Measurements from ENCODE around the gene PTGIS.
A peak's percentile ranks its signal among the peaks of the same experiment; 100 is the strongest.

PTGIS gene

GRCh38 chr20:49539481-49540231 is 28.3 kb downstream of the PTGIS start:
- TF ChIP-seq, protein P1, sequence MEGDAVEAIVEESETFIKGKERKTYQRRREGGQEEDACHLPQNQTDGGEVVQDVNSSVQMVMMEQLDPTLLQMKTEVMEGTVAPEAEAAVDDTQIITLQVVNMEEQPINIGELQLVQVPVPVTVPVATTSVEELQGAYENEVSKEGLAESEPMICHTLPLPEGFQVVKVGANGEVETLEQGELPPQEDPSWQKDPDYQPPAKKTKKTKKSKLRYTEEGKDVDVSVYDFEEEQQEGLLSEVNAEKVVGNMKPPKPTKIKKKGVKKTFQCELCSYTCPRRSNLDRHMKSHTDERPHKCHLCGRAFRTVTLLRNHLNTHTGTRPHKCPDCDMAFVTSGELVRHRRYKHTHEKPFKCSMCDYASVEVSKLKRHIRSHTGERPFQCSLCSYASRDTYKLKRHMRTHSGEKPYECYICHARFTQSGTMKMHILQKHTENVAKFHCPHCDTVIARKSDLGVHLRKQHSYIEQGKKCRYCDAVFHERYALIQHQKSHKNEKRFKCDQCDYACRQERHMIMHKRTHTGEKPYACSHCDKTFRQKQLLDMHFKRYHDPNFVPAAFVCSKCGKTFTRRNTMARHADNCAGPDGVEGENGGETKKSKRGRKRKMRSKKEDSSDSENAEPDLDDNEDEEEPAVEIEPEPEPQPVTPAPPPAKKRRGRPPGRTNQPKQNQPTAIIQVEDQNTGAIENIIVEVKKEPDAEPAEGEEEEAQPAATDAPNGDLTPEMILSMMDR (conservative IDR thresholded peaks at IDR 0.05), result no peak
- no peak for TF ChIP-seq ZFX (IDR thresholded peaks at IDR 0.05)
- no peak overlapping the region for H3K27ac ChIP-seq

DNA sequence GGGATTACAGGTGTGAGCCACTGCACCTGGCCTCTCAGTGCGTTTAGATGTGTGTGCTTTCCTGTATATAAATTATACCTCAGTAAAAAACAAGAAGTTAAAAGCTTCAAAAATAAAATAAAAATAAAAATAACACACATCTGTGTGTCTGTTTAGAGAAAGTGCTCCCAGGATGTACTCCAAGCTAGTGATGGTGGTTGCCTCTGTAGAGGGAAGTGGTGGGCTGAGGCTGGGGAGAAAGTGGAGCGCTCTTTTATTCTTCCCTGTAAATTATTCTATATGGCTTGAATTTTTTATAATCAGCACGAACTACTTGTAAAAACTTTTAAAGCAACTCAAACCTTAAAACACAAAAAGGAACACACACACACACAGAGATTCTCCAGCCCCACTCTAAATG is 29.0 kb downstream of the PTGIS start:
- H3K27ac ChIP-seq, result no peak overlapping the region
- TF ChIP-seq, protein P1 (conservative IDR thresholded peaks at IDR 0.05), result no peak
- no peak for TF ChIP-seq ZFX (IDR thresholded peaks at IDR 0.05)

- H3K27ac ChIP-seq, result no peak overlapping the region
- TF ChIP-seq ZFX (IDR thresholded peaks at IDR 0.05), result no peak
- TF ChIP-seq, protein P1 (conservative IDR thresholded peaks at IDR 0.05), result peak; percentile 89
Observed at GRCh38 chr20:49534255-49534712, 33.7 kb downstream of the PTGIS start.

GRCh38 chr20:49532285-49532946 is 35.5 kb downstream of the PTGIS start:
- TF ChIP-seq, protein P1 (conservative IDR thresholded peaks at IDR 0.05), result no peak
- TF ChIP-seq ZFX (IDR thresholded peaks at IDR 0.05), result no peak

DNA sequence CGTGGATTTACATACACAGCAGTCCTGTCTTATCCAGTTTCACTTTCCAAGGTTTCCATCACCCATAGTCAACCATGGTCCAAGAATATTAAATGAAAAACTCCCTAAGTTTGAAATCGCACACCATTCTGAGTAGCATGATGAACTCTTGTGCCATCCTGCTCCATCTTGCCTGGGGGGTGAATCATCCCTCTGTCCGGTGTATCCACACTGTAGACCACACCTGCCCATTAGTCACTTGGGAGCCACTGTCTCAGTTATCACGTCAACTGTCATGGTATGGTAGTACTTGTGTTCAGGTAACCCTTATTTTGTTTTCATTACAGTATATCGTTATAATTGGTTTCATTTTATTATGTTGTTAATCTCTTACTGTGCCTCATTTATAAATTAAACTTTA is 38.5 kb downstream of the PTGIS start:
- H3K27ac ChIP-seq, result no peak overlapping the region
- no peak for TF ChIP-seq ZFX (IDR thresholded peaks at IDR 0.05)
- TF ChIP-seq, protein P1 (conservative IDR thresholded peaks at IDR 0.05), result no peak

More at GRCh38 chr20:49532285-49532946, 35.5 kb downstream of the PTGIS start:
- no peak overlapping the region for H3K27ac ChIP-seq

DNA sequence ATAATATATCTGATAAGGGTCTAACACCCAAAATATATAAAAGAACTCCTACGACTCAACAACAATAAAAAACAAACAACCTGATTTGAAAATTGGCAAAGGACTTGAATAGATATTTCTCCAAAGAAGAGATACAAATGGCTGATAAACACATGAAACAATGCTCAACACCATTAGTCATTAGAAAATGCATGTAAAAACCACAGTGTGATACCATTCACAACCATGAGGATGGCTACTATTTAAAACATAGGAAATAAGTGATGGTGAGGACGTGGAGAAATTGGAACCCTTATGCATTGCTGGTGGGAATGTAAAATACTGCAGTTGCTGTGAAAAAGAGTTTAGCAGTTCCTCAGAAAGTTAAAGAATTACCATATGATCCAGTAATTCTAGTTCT is 41.4 kb downstream of the PTGIS start:
- TF ChIP-seq, protein P1 (conservative IDR thresholded peaks at IDR 0.05), result no peak
- no peak for TF ChIP-seq ZFX (IDR thresholded peaks at IDR 0.05)
- H3K27ac ChIP-seq, result no peak overlapping the region

DNA sequence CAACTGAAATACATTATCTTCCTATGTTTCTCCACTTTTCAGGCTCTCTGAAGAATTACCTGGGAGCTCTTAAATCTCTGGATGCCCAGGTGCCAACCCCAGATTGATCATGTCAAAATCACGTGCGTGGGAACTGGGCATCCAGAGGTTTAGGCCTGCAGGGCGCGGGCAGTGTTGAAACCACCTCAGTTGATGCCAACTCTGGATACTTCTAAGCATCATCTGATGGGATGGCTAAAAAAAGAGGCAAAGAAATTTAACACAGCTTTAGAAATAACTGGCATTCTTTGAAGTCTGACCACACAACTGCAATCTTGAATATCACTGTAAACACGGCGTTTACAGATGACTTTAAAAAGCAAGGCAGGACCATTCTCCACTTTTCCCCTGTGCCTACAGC is 41.9 kb downstream of the PTGIS start:
- no peak overlapping the region for H3K27ac ChIP-seq
- TF ChIP-seq, protein P1 (conservative IDR thresholded peaks at IDR 0.05), result no peak
- no peak for TF ChIP-seq ZFX (IDR thresholded peaks at IDR 0.05)

Measured in C4-2B (cell line).